ENCODE data around the gene TBXA2R. TPM values are rescaled to one million over a fixed set of nuclear protein-coding genes. Genes with fewer than 3 reads are reported as not detected.

TBXA2R gene
- total and polyA plus RNA-seq, 2 of the 4 experiments (the other 2 are of a cell fraction), result 0.36 to 2.3 TPM

- BruUV-seq (replicated peaks), result no TSS peak
- no peaks in the 10 kb centered on the region for H3K4me1 ChIP-seq (ENCODE audit: control insufficient read depth, insufficient read depth, low read length)
- ChIA-PET POLR2A (ENCODE audit: unreplicated experiment) (no interaction called here), CTCF (no interaction called here)
- no peak overlapping the region for H4K91ac ChIP-seq (ENCODE audit: insufficient read depth, low read depth, low read length)
- no peak overlapping the region for H2BK15ac ChIP-seq (ENCODE audit: low read depth, low read length)
- peaks cover 43% of the 10 kb centered on the region for H3K36me3 ChIP-seq (ENCODE audit: control insufficient read depth, insufficient read depth, low read length)
- dilution Hi-C loops (cut with HindIII; ENCODE audit: low sequenced_read_pairs, unreplicated experiment), result no loop called here
- no peak overlapping the region for H2AFZ ChIP-seq (replicated peaks; ENCODE audit: low read length, poor library complexity)
- H3K23ac ChIP-seq (ENCODE audit: low read depth, low read length), result no peak overlapping the region
- H4K5ac ChIP-seq (ENCODE audit: low read depth, low read length), result no peak overlapping the region
- H4K20me1 ChIP-seq (ENCODE audit: insufficient read depth, low read length), result peaks cover 3% of the 10 kb centered on the region; the same call in 1 of the 2 replicates
- no peak overlapping the region for H3K4me3 ChIP-seq (ENCODE audit: insufficient read depth, low read depth, low read length)
- H3K9me1 ChIP-seq (ENCODE audit: insufficient read depth, low read length), result no peaks in the 10 kb centered on the region
- H3K4me2 ChIP-seq (ENCODE audit: low read depth, low read length), result no peak overlapping the region
- H3K18ac ChIP-seq (ENCODE audit: low read depth, low read length), result no peak overlapping the region
- no peak overlapping the region for H3K27ac ChIP-seq (ENCODE audit: insufficient read depth, low read length)
- H2BK20ac ChIP-seq (ENCODE audit: low read depth, low read length), result no peak overlapping the region
- H3K14ac ChIP-seq (replicated peaks; ENCODE audit: low read depth, low read length), result no peak overlapping the region
- WGBS, 2 experiments (ENCODE audit: extremely low coverage in 2 of 2, insufficient read length in 1 of 2), result 100% methylated on average over 2 of the region's 13 CpGs; no CpG with 5 or more reads in 1 of the 2 experiments
- intact Hi-C loops (cut with micrococcal nuclease), result no loop called here
- H3K9ac ChIP-seq (ENCODE audit: low read depth, low read length), result no peak overlapping the region
- ATAC-seq (ENCODE audit: low read depth) (no peak), DNase-seq (no peak)
- H2AK9ac ChIP-seq (replicated peaks; ENCODE audit: low read depth, low read length, poor library complexity), result no peak overlapping the region
- H3K9me3 ChIP-seq (ENCODE audit: control insufficient read depth, insufficient read depth, low read length), result no peaks in the 10 kb centered on the region
- in situ Hi-C loops (cut with MboI; ENCODE audit: low sequenced_read_pairs), result no loop called here
- H3K27me3 ChIP-seq (ENCODE audit: control insufficient read depth, insufficient read depth, low read length), result no peaks in the 10 kb centered on the region
- no peak overlapping the region for H2AK5ac ChIP-seq (ENCODE audit: low read depth, low read length)
- no peak overlapping the region for H4K8ac ChIP-seq (ENCODE audit: low read depth in 2 of 2, low read length in 2 of 2)
- H3K79me1 ChIP-seq (ENCODE audit: low read depth in 1 of 2, low read length in 2 of 2), result no peaks in the 10 kb centered on the region; a peak in 1 of 4 replicates
- H3K4ac ChIP-seq (ENCODE audit: low read depth, low read length), result no peak overlapping the region
- no peak for TF ChIP-seq BHLHE40 (IDR thresholded peaks at IDR 0.05; ENCODE audit: low read depth, low read length)
- no peak for TF ChIP-seq USF2 (IDR thresholded peaks at IDR 0.05; ENCODE audit: low read depth, low read length)
- no peak for TF ChIP-seq NFE2L2 (IDR thresholded peaks at IDR 0.05; ENCODE audit: low read depth, low read length)
- TF ChIP-seq MXI1 (IDR thresholded peaks at IDR 0.05; ENCODE audit: borderline replicate concordance, low read depth, low read length), result no peak
- TF ChIP-seq MAFK (IDR thresholded peaks at IDR 0.05; ENCODE audit: low read depth, low read length), result no peak
- TF ChIP-seq RFX5 (IDR thresholded peaks at IDR 0.05; ENCODE audit: low read depth, low read length), result no peak
- no peak for TF ChIP-seq RCOR1 (IDR thresholded peaks at IDR 0.05; ENCODE audit: insufficient replicate concordance, low read length)
- no peak for TF ChIP-seq MAZ (IDR thresholded peaks at IDR 0.05; ENCODE audit: borderline replicate concordance, low read depth, low read length)
- TF ChIP-seq CHD1 (IDR thresholded peaks at IDR 0.05; ENCODE audit: low read depth, low read length), result no peak
- no peak for TF ChIP-seq RAD21 (IDR thresholded peaks at IDR 0.05; ENCODE audit: low read length)
- TF ChIP-seq POLR2A (IDR thresholded peaks at IDR 0.05; ENCODE audit: low read depth, low read length), result no peak
- no peak for TF ChIP-seq SMC3 (IDR thresholded peaks at IDR 0.05; ENCODE audit: low read depth, low read length)
- no peak for TF ChIP-seq CEBPB (IDR thresholded peaks at IDR 0.05; ENCODE audit: low read depth, low read length)
- TF ChIP-seq ELK1 (IDR thresholded peaks at IDR 0.05; ENCODE audit: borderline replicate concordance, low read depth, low read length), result no peak
- TF ChIP-seq CTCF (conservative IDR thresholded peaks at IDR 0.05; ENCODE audit: low read depth, low read length), result no peak
- TF ChIP-seq FOS (IDR thresholded peaks at IDR 0.05; ENCODE audit: low read depth, low read length), result no peak
- no peak overlapping the region for H3K56ac ChIP-seq (ENCODE audit: extremely low read depth, insufficient read depth, low read length)
- H2BK5ac ChIP-seq (ENCODE audit: low read depth, low read length, poor library complexity, severe bottlenecking), result no peak overlapping the region
- no peak overlapping the region for H2BK120ac ChIP-seq (ENCODE audit: low read depth, low read length)
Measured at GRCh38 chr19:3639479-3639878, 32.8 kb upstream of the TBXA2R start.
